ENCODE data around the gene MYH11.

MYH11 gene

GRCh38 chr16:15856901-15857698, at the start of gene MYH11:
Gene MYH11, minus strand, starts transcription at chr16:15857028. Its CDS starts 18,776 bp downstream, at chr16:15838252.
- DNase-seq, result no peak

GRCh38 chr16:15906439-15906838, 49.6 kb upstream of the MYH11 start:
- intact Hi-C loops (cut with DNase I), result no loop called here
- DNase-seq, result no peak

More at GRCh38 chr16:15856901-15857698, at the start of gene MYH11:
- intact Hi-C loops (cut with DNase I), result no loop called here

DNA sequence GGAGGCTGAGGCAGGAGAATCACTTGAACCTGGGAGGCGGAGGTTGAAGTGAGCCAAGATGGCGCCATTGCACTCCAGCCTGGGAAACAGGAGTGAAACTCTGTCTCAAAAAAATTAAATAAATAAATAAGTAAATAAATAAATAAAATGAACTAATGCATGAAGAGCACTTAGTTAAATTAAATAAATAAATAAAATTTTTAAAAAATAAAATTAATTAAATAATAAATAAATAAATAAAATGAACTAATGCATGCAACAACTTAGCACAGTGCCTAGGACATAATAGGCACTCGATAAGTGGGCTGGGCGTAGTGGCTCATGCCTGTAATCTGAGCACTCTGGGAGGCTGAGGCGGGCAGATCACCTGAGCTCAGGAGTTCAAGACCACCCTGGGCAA, 47.1 kb upstream of the MYH11 start:
- intact Hi-C loops (cut with DNase I), result no loop called here

GRCh38 chr16:15900901-15901500, 44.2 kb upstream of the MYH11 start:
- intact Hi-C loops (cut with DNase I), result no loop called here
- DNase-seq, result no peak

More for the DNA sequence above, 47.1 kb upstream of the MYH11 start:
- no peak for DNase-seq

GRCh38 chr16:15900357-15900756, 43.5 kb upstream of the MYH11 start:
- intact Hi-C loops (cut with DNase I), result no loop called here
- no peak for DNase-seq

GRCh38 chr16:15899538-15900100, 42.8 kb upstream of the MYH11 start:
- intact Hi-C loops (cut with DNase I), result no loop called here
- no peak for DNase-seq

DNA sequence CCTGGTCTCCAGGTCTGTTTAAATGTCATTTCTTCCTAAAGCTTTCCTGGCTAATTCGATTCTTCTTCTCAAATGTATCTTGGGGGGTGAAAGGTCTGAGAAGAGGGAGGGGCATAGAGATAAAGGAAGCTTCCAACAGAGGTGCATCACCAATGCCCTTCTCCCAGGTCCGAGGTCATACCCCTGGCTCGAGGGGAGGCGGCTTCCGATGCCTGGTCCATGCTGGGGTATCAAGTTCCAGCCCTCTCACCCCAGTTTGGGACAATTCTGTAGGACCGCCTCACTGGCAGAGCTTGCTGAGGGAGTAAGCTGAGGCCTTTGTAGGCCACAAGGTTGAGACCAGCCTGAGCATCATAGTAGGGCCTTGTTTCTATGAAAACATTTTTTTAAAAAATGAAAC, 41.8 kb upstream of the MYH11 start:
- intact Hi-C loops (cut with DNase I), result no loop called here
- no peak for DNase-seq

GRCh38 chr16:15897834-15898254, 41.0 kb upstream of the MYH11 start:
- intact Hi-C loops (cut with DNase I), result no loop called here
- DNase-seq, result no peak

DNA sequence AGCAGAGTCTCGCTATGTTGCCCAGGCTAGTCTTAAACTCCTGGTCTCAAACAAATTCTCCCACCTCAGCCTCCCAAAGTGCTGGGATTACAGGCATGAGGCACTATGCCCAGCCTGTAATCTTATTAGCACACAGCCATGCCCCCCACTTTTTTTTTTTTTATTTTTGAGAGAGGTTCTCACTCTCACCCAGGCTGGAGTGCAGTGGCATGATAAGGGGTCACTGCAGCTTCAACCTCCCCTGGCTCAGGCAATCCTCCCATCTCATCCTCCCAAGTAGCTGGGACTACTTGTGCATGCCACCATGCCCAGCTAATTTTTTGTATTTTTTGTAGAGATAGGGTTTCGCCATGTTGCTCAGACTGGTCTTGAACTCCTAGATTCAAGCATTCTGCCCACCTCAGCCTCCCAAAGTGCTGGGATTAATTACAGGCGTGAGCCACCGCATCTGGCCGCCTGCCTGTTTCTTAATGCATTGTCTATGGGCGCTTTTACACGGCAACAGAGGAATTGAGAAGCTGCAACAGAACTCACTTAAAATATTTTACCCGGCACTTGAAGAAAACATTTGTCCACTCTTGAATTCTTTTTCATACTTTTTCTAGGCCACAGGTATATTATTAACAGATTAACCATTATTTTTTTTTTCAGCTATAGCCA, 40.4 kb upstream of the MYH11 start:
- DNase-seq, result no peak
- intact Hi-C loops (cut with DNase I), result no loop called here

GRCh38 chr16:15894571-15895374, 37.9 kb upstream of the MYH11 start:
- no peak for DNase-seq
- intact Hi-C loops (cut with DNase I), result no loop called here

DNA sequence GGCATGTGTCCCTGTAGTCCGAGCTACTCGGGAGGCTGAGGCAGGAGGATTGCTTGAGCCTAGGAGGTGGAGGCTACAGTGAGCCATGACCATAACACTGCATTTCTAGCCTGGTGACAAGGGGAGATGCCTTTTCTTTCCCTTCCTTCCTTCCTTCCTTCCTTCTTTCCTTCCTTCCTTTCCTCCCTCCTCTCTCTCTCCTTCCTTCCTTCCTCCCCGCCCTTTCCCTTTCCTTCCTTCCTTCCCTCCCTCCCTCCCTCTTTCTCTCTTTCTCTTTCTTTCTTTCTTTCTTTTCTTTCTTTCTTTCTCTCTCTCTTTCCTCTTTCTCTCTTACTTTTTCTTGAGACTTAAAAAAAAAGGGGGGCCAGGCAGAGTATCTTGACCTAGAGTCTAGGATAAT, 34.7 kb upstream of the MYH11 start:
- DNase-seq, result no peak
- intact Hi-C loops (cut with DNase I), result no loop called here

DNA sequence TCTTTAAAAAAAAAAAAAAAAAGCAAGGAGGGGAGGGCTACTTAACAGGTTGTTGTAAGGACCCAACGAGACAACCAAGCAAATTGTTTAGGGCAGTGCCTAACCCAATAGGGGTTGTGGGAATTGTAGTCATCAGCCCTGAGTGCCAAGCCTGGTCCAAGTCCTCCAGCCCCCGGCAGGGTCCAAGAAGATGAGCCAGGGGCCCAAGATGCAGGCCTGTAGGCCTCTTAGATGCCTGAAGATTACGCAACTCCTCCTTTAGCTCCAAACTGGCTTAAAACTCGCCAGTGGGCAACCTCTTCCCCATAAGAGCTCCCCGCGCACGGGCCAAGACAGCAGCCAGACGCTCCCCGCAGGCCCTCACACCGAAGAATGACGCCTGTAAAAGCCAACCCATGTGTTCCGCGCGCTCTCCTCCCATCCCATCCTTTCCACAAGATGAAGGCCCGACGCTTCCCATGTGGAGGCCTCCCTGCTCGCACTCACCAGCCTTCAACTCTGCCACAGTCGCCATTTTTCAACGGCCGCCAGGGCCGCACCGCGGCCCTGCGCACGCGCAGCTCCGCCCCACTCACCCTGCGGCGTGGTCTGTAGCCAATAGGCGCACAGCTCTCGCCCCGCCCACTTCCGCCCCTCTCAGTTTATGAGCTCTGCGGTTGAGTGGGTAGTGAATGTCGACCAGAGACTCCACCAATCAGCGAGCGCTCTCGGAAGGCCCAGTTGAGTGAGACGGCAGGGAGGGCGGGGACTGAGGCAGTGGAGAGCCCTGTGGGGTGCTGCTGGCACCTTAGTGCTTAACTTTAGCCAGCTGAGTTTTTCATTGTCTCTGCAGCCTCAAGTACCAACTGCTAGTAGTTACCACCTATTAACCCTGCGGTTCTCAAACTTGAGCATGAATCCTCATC, 31.5 kb upstream of the MYH11 start, which contains the start of gene CEP20:
Gene CEP20, minus strand, starts transcription at position 532 of the 905 bp plus-strand sequence. Its CDS starts 18 bp downstream, at position 514.
- DNase-seq, result peak; percentile 98 to 100 (median 99)
- intact Hi-C loops (cut with DNase I), result no loop called here

DNA sequence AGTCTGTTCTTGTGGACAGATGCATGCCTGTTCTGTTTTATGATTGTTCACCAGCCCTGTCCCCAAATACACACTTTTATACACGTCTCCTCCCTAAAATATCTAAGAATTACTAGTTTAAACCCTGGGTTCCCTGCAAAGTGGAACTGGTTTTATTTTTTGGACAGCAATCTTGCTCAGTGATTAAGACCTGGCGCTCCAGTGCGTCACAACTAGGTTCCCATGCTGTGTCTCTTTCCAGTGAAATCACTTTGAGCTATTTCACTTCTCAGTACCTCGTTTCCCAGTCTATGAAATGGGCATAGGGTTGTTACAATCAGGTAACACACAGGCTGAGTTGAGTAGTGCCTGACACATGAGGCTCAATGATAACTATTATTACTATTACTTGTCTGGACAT, 30.5 kb upstream of the MYH11 start:
- intact Hi-C loops (cut with DNase I), result no loop called here
- no peak for DNase-seq

DNA sequence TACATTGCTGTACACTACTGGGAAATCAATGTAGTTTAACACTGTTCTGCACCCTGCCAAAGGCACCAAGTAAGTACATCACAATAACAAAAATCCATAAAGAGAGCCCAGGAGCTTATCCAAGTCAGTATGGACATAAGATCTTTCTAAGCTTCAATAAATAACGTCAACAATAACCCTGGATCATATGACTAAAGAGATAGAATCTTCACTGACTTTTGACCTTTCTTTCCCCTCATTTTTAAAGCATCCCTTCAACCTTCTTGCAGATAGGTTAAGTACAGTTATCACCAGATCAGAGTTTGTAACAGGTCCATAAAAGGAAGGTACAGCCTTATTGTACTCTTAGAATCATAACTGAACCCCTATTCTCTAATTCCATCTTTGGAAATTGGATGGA, 29.2 kb upstream of the MYH11 start:
- no peak for DNase-seq
- intact Hi-C loops (cut with DNase I), result no loop called here

GRCh38 chr16:15885560-15886001, 28.8 kb upstream of the MYH11 start:
- no peak for DNase-seq
- intact Hi-C loops (cut with DNase I), result no loop called here

- intact Hi-C loops (cut with DNase I), result no loop called here
- no peak for DNase-seq
These were observed 25.7 kb upstream of the MYH11 start for GRCh38 chr16:15882563-15882962.

- no peak for DNase-seq
- intact Hi-C loops (cut with DNase I), result no loop called here
These were observed 25.1 kb upstream of the MYH11 start for GRCh38 chr16:15881794-15882379.

DNA sequence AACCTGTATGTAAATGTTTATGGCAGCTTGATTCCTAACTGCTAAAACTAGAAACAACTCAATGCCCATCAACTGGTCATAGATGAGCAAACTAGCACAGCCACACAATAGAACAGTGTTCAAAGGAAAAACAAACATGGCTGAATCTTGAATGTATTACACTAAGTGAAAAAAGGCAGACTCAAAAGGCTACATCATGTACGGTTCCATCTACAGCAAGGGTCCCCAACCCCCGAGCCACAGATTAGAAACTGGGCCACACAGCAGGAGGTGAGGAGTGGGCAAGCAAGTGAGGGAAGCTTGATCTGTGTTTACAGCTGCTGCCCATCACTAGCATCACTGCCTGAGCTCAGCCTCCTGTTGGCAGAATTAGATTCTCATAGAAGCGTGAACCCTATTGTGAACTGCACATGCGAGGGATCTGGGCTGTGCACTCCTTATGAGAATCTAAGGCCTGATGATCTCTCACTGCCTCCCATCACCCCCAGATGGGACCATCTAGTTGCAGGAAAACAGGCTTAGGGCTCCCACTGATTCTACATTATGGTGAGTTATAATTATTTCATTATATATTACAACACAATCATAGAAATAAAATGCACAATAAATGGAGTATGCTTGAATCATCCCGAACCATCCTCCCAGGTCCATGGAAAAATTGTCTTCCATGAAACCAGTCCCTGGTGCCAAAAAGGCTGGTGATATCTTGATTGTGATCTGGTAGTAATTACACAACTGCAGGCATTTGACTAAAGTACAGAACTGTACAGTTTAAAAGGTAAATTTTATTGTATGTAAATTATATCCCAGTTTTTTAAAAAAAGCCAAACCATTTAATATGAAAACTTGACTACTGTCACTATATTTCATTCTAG, 23.8 kb upstream of the MYH11 start:
- no peak for DNase-seq
- intact Hi-C loops (cut with DNase I), result no loop called here

Data from posterior cingulate gyrus (tissue), 11 donors.